ENCODE results near the gene XPR1. TPM values are rescaled to one million over a fixed set of nuclear protein-coding genes. Genes with fewer than 3 reads are reported as not detected.
"Not testable (repeated sequence)": the region's sequence is repeated elsewhere in the genome, so short reads cannot be mapped to it uniquely, and the experiment has no call there.

Gene XPR1
- total RNA-seq, 1 donor: 25.7 TPM

DNA sequence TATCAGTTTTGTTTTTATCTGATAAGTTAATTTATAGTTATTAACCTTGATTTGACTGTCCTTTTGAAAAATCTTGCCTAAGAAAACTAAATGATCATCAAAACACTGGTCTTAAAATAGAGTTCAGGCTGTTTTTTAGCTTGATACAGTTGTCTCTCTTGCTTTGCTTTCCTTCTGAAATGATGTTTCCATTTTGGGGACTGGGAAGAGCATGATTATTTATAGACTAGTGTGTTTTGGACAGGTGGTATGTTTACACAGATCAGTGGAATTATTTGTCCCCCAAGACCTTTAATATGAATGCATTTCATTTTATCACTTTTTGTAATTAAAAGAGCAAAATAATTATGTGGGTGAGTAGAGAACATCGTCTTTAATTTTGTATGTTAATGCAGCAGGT is 90.8 kb downstream of the XPR1 start:
- H3K27ac ChIP-seq (ENCODE audit: low read depth, low read length): no peak overlapping the region
- no peaks in the 10 kb centered on the region for H3K27me3 ChIP-seq (ENCODE audit: insufficient read depth, low read length)
- H4K20me1 ChIP-seq (ENCODE audit: insufficient read depth, low read length): no peaks in the 10 kb centered on the region
- H3K79me2 ChIP-seq (ENCODE audit: insufficient read depth, low read length): no peaks in the 10 kb centered on the region
- H3K4me1 ChIP-seq (ENCODE audit: insufficient read depth, low read length): no peaks in the 10 kb centered on the region
- H3K9me3 ChIP-seq (ENCODE audit: low read depth, low read length): no peaks in the 10 kb centered on the region
- no peak for DNase-seq (ENCODE audit: insufficient read length, low spot score, missing footprints)
- H3K4me2 ChIP-seq (ENCODE audit: insufficient read depth, low read length): no peak overlapping the region
- H2AFZ ChIP-seq (ENCODE audit: low read length): no peak overlapping the region
- TF ChIP-seq, protein P1, sequence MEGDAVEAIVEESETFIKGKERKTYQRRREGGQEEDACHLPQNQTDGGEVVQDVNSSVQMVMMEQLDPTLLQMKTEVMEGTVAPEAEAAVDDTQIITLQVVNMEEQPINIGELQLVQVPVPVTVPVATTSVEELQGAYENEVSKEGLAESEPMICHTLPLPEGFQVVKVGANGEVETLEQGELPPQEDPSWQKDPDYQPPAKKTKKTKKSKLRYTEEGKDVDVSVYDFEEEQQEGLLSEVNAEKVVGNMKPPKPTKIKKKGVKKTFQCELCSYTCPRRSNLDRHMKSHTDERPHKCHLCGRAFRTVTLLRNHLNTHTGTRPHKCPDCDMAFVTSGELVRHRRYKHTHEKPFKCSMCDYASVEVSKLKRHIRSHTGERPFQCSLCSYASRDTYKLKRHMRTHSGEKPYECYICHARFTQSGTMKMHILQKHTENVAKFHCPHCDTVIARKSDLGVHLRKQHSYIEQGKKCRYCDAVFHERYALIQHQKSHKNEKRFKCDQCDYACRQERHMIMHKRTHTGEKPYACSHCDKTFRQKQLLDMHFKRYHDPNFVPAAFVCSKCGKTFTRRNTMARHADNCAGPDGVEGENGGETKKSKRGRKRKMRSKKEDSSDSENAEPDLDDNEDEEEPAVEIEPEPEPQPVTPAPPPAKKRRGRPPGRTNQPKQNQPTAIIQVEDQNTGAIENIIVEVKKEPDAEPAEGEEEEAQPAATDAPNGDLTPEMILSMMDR (IDR thresholded peaks at IDR 0.05; ENCODE audit: extremely low read depth, low read depth, low read length): no peak
- H3K4me3 ChIP-seq (ENCODE audit: insufficient read depth, low read length): no peak overlapping the region
- H3K36me3 ChIP-seq (ENCODE audit: insufficient read depth, low read length): no peaks in the 10 kb centered on the region

DNA sequence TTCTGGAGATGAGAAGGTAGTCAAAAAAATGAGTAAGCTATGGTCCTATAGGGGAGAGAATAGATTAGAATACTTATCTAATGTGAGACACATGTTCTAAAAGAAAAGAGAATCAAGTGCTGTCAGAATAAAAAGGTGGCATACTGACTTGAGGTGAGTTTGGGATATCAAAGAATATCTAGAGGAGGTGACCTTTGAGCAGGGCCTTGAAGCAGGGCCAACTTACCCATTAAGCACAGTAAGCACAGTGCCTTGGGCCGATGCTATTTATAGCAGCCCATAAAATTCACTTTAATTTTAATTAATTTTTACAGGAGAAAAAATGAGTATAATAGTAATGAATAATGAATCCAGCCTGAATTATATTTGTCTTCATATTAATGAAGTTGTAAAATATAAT is 92.2 kb downstream of the XPR1 start:
- H3K4me1 ChIP-seq (ENCODE audit: insufficient read depth, low read length): no peaks in the 10 kb centered on the region
- no peak for DNase-seq (ENCODE audit: insufficient read length, low spot score, missing footprints)

DNA sequence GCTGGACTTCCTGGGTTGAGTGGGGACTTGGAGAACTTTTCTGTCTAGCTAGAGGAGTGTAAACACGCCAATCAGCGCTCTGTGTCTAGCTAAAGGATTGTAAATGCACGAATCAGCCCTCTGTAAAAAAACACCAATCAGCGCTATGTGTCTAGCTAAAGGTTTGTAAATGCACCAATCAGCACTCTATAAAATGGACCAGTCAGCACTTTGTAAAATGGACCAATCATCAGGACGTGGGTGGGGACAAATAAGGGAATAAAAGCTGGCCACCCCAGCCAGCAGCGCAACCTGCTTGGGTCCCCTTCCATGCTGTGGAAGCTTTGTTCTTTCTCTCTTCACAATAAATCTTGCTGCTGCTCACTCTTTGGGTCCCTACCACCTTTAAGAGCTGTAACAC is 94.2 kb downstream of the XPR1 start:
- DNase-seq (ENCODE audit: insufficient read length, low spot score, missing footprints); H4K20me1 ChIP-seq (ENCODE audit: insufficient read depth, low read length); H3K36me3 ChIP-seq (ENCODE audit: insufficient read depth, low read length); H3K79me2 ChIP-seq (ENCODE audit: insufficient read depth, low read length); H3K4me3 ChIP-seq (ENCODE audit: insufficient read depth, low read length); H3K4me1 ChIP-seq (ENCODE audit: insufficient read depth, low read length); H3K27ac ChIP-seq (ENCODE audit: low read depth, low read length); H3K4me2 ChIP-seq (ENCODE audit: insufficient read depth, low read length); H3K9me3 ChIP-seq (ENCODE audit: low read depth, low read length); H3K27me3 ChIP-seq (ENCODE audit: insufficient read depth, low read length); H2AFZ ChIP-seq (ENCODE audit: low read length): not testable (repeated sequence)

More for the DNA sequence above, 92.2 kb downstream of the XPR1 start:
- no peak overlapping the region for H3K4me3 ChIP-seq (ENCODE audit: insufficient read depth, low read length)
- no peak overlapping the region for H2AFZ ChIP-seq (ENCODE audit: low read length)
- H4K20me1 ChIP-seq (ENCODE audit: insufficient read depth, low read length): no peaks in the 10 kb centered on the region
- H3K27me3 ChIP-seq (ENCODE audit: insufficient read depth, low read length): no peaks in the 10 kb centered on the region
- H3K36me3 ChIP-seq (ENCODE audit: insufficient read depth, low read length): no peaks in the 10 kb centered on the region
- TF ChIP-seq, protein P1 (IDR thresholded peaks at IDR 0.05; ENCODE audit: extremely low read depth, low read depth, low read length): no peak
- no peak overlapping the region for H3K27ac ChIP-seq (ENCODE audit: low read depth, low read length)
- H3K4me2 ChIP-seq (ENCODE audit: insufficient read depth, low read length): no peak overlapping the region
- no peaks in the 10 kb centered on the region for H3K9me3 ChIP-seq (ENCODE audit: low read depth, low read length)
- no peaks in the 10 kb centered on the region for H3K79me2 ChIP-seq (ENCODE audit: insufficient read depth, low read length)

DNA sequence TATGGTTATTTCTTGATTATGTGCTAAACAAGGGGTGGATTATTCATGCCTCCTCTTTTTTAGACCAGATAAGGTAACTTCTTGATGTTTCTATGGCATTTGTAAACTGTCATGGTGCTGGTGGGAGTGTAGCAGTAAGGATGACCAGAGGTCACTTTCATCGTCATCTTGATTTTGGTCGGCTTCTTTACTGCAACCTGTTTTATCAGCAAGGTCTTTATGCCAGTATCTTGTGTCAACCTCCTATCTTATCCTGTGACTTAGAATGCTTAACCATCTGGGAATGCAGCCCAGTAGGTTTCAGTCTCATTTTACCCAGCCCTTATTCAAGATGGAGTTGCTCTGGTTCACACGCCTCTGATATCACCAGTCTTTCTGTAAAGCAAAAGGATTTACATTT is 95.9 kb downstream of the XPR1 start:
- H3K79me2 ChIP-seq (ENCODE audit: insufficient read depth, low read length): not testable (repeated sequence)

DNA sequence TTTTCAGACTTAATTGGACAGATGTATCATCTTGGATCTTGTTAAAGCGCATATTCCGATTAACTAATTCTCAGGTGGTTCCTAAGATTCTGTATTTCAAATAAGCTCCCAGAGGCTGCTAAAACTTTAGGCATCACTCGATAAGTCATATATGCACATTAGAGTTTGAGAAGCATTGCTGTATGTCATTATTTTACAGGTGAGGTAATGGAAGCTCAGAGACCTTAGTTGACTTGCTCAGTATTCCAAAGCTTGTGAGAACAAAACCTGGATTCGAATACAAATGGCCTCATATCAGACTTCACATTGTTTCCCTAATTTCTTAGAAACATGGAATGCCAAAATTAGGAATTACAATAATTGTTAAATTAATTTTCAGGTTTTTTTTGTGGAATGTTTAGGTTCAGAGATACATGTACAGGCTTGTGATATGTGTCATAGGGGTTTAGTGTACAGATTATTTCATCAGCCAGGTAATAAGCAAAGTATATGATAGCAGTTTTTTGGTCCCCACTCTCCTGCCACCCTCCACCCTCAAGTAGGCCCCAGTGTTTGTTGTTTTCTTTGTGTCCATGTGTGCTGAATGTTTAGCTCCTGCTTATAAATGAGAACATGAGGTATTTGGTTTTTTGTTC is 96.8 kb downstream of the XPR1 start:
- Histone ChIP-seq H3K27ac (ENCODE audit: low read depth, low read length) (no peak overlapping the region), H3K4me2 (ENCODE audit: insufficient read depth, low read length) (no peak overlapping the region), H3K36me3 (ENCODE audit: insufficient read depth, low read length) (no peaks in the 10 kb centered on the region), H2AFZ (ENCODE audit: low read length) (no peak overlapping the region), H3K4me3 (ENCODE audit: insufficient read depth, low read length) (no peak overlapping the region), H4K20me1 (ENCODE audit: insufficient read depth, low read length) (no peaks in the 10 kb centered on the region), H3K27me3 (ENCODE audit: insufficient read depth, low read length) (no peaks in the 10 kb centered on the region), H3K9me3 (ENCODE audit: low read depth, low read length) (no peaks in the 10 kb centered on the region), H3K79me2 (ENCODE audit: insufficient read depth, low read length) (peaks cover 5% of the 10 kb centered on the region), H3K4me1 (ENCODE audit: insufficient read depth, low read length) (no peaks in the 10 kb centered on the region)
- TF ChIP-seq, protein P1 (IDR thresholded peaks at IDR 0.05; ENCODE audit: extremely low read depth, low read depth, low read length): no peak
- no peak for DNase-seq (ENCODE audit: insufficient read length, low spot score, missing footprints)

More for the DNA sequence above, 95.9 kb downstream of the XPR1 start:
- not testable (repeated sequence) for H3K27ac ChIP-seq (ENCODE audit: low read depth, low read length); H4K20me1 ChIP-seq (ENCODE audit: insufficient read depth, low read length); H3K9me3 ChIP-seq (ENCODE audit: low read depth, low read length); H3K4me3 ChIP-seq (ENCODE audit: insufficient read depth, low read length); H2AFZ ChIP-seq (ENCODE audit: low read length); H3K27me3 ChIP-seq (ENCODE audit: insufficient read depth, low read length); H3K4me2 ChIP-seq (ENCODE audit: insufficient read depth, low read length); H3K36me3 ChIP-seq (ENCODE audit: insufficient read depth, low read length); H3K4me1 ChIP-seq (ENCODE audit: insufficient read depth, low read length); DNase-seq (ENCODE audit: insufficient read length, low spot score, missing footprints)
